ENCODE data around the gene SLC43A3. TPM values are rescaled to one million over a fixed set of nuclear protein-coding genes. Genes with fewer than 3 reads are reported as not detected.

The SLC43A3 gene
- total and polyA plus RNA-seq, 12 donors = 12.1 to 36.2 (median 19.8) TPM

DNA sequence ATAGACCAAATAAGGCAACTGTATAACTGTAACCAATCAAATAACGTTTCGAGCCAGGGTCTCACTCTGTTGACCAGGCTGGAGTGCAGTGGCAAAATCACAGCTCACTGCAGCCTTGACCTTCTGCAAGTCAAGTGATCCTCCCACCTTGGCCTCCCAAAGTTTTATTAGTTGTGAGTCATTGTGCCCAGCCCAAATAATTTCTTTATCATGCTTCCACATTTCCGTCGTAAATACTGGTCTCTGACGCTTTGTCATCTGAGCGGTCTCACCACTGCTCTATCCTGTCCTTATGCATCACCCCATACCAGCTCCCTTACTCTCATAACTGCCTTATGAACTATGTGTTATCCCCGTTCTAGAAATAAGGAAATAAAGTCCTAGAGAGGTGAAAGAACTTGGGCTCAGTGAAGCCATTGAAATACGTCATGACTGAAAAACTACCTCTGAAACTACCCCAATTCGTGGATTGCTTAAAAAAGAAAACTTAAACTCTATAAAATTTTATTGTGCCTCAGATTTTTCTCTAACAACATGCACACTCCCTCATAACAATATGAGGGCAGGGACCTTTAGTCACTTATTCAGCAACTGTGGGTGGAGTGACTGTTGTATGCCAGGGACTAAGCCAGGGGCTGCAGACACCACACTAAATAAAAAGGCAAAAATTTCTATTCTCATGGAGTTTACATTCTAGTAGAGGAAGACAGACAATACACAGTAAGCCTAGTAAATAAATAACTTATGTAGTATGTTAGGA, 17.6 kb upstream of the SLC43A3 start:
- no peak for DNase-seq
- Histone ChIP-seq H3K27ac (no peak overlapping the region), H3K9me3 (no peaks in the 10 kb centered on the region), H3K27me3 (peaks cover 0 to 4% (median 0%) of the 10 kb centered on the region in 7 donors), H3K4me3 (no peak overlapping the region), H3K4me1 (no peaks in the 10 kb centered on the region), H3K36me3 (no peaks in the 10 kb centered on the region)
- ATAC-seq = no peak
- WGBS, 2 donors = 81 to 82% methylated on average over 9 of the region's 9 CpGs
- intact Hi-C loops (cut with DNase I) = no loop called here
- TF ChIP-seq, protein P1, sequence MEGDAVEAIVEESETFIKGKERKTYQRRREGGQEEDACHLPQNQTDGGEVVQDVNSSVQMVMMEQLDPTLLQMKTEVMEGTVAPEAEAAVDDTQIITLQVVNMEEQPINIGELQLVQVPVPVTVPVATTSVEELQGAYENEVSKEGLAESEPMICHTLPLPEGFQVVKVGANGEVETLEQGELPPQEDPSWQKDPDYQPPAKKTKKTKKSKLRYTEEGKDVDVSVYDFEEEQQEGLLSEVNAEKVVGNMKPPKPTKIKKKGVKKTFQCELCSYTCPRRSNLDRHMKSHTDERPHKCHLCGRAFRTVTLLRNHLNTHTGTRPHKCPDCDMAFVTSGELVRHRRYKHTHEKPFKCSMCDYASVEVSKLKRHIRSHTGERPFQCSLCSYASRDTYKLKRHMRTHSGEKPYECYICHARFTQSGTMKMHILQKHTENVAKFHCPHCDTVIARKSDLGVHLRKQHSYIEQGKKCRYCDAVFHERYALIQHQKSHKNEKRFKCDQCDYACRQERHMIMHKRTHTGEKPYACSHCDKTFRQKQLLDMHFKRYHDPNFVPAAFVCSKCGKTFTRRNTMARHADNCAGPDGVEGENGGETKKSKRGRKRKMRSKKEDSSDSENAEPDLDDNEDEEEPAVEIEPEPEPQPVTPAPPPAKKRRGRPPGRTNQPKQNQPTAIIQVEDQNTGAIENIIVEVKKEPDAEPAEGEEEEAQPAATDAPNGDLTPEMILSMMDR (IDR thresholded peaks at IDR 0.05) = no peak

DNA sequence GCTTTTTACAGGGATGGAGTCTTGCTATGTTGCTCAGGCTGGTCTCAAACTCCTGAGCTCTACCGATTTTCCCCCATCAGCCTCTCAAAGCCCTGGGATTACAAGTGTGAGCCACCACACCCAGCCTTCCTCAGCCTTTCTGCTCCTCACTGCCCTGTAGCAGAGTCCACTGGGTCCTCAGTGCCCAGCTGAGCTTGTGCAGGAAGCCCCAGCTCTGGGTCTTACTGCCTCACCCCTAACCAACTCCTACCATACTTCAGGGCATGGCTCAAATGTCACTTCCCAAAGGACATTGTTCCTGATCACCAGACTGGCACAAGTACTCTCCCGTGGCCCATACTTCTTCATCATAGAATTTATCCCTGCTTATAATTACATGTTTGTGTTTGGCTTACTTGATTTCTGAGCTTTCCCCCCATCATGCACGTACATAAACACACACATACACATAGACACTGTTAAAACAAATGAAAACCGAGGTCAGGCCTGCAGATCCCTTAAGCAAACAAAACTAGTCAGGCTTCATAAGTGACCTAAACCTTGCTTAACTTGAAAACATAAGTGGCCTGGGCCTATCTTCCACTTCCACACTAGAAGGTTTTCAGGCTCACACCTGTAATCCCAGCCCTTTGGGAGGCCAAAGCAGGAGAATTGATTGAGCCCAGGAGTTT, 14.0 kb upstream of the SLC43A3 start:
- Histone ChIP-seq H3K27me3 (peaks cover 0 to 4% (median 0%) of the 10 kb centered on the region in 7 donors), H3K27ac (no peak overlapping the region), H3K4me1 (no peaks in the 10 kb centered on the region), H3K9me3 (no peaks in the 10 kb centered on the region), H3K36me3 (no peaks in the 10 kb centered on the region), H3K4me3 (no peak overlapping the region)
- DNase-seq = no peak
- TF ChIP-seq, protein P1 (IDR thresholded peaks at IDR 0.05) = no peak
- intact Hi-C loops (cut with DNase I) = no loop called here
- ATAC-seq = no peak
- 90 to 95% methylated on average over 4 of the region's 4 CpGs for WGBS, 2 donors

GRCh38 chr11:57439786-57440185, 12.9 kb upstream of the SLC43A3 start:
- Histone ChIP-seq H3K4me3 (no peak overlapping the region), H3K9me3 (no peaks in the 10 kb centered on the region), H3K27ac (no peak overlapping the region), H3K27me3 (no peaks in the 10 kb centered on the region), H3K4me1 (peaks cover 0 to 6% (median 0%) of the 10 kb centered on the region in 9 donors), H3K36me3 (no peaks in the 10 kb centered on the region)
- TF ChIP-seq, protein P1 (IDR thresholded peaks at IDR 0.05) = no peak
- WGBS, 2 donors = 77 to 92% methylated on average over 6 of the region's 6 CpGs
- ATAC-seq = no peak
- intact Hi-C loops (cut with DNase I) = no loop called here
- DNase-seq = no peak

- Histone ChIP-seq H3K9me3 (no peaks in the 10 kb centered on the region), H3K27ac (no peak overlapping the region), H3K4me1 (peaks cover 0 to 18% (median 0%) of the 10 kb centered on the region in 9 donors), H3K36me3 (no peaks in the 10 kb centered on the region), H3K27me3 (no peaks in the 10 kb centered on the region), H3K4me3 (no peak overlapping the region)
- 90 to 92% methylated on average over 12 of the region's 12 CpGs for WGBS, 2 donors
- no peak for ATAC-seq
- TF ChIP-seq, protein P1 (IDR thresholded peaks at IDR 0.05) = no peak
- intact Hi-C loops (cut with DNase I) = no loop called here
- no peak for DNase-seq
These were observed 11.7 kb upstream of the SLC43A3 start for GRCh38 chr11:57438345-57439285.
